HL-60/S4 treated with phorbol 12-myristate 13-acetate at 8.2 ng/mL for 4 days and 3 days (cell line): ENCODE measurements around the gene PFDN1.
"Not testable (repeated sequence)": the region's sequence is repeated elsewhere in the genome, so short reads cannot be mapped to it uniquely, and the experiment has no call there.

Source experiments
- in situ Hi-C: fragments of 300-500 bp; cut with MboI; formaldehyde crosslinking; loops from 2 replicates; pipeline ENCODE4 v1.15.0; 2022; ENCODE audit warnings: low sequenced_read_pairs

PFDN1 gene

DNA sequence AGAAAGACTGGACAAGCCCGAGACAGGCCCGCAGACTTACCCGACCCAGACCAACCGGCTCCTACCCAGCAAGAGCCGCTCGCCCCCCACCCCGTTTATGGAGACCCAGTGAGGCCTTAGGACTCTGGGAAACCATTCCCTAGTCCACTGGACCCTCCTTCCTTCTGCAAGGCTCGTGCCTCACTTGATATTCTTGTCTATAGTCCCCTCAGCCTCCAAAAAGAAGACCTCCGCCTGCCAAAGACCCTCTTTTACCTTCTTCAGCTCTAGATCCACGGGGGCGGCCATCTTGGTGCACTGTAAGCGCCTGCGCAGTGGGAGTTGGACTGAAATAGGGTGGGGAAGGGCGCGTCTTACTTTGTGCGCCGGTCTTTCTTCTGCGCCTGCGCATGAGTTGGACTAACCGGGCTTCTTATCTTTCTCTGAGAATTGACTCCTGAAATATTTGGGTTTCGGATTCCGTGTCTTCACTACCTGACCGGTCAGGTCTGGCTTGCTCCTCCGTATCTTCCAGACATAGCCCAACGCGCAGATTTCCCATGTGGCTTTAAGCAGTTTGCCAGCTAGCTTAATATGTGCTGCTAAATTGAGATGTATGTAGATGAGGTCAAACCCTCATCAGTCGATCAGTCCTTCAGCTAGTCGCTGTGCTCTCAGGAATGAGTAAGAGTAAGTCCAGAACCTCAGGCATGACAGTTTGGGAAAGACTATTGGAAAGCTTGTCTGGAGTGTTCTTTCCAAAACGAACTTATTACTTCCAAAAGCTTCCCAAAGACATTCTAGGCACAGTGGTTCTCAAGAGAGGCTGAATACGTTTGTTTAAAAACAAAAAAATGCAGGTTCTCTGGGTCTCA, at the start of gene PFDN1:
Gene PFDN1, minus strand, starts transcription at position 316 of the 854 bp plus-strand sequence. Its CDS starts 28 bp downstream, at position 288.
- in situ Hi-C loops = no loop called here

DNA sequence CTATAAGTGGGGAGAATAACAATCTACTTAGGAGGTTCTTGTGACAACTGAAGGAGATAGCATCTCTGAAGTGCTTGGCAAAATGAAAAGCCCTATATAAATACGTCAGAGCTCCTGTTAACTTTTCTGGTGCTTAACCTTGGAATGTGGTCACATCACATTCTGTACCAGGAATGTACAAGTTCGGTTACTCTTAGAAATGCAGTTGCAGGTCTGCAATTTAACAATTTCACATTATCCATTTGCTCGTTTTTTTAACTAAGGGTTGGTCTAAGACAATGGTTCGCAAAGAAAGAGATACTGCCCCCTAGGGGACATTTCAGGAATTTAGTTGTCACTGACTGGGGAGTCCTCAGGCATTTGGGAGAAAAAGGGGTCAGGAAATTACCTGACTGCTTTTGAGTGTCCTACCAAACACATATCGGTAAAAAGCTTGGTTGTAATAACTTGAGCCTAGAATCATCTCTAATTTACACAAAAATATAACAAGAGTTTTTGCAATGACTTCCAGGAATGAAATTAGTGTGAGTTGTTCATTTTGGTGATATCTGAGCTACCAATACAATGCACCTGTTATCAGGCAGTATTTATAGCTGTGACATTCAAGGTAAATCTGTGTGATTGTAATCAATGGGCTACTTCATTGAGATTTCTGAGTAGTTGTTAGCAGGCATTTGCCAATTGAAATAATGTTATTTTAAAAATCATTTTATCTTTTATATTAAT, 48.9 kb upstream of the PFDN1 start:
- in situ Hi-C loops = loop anchor here (5.0 to 25.0 kb wide), 2 partner anchors 109 to 361 kb away; partner anchors contain the start of gene ZMAT2

DNA sequence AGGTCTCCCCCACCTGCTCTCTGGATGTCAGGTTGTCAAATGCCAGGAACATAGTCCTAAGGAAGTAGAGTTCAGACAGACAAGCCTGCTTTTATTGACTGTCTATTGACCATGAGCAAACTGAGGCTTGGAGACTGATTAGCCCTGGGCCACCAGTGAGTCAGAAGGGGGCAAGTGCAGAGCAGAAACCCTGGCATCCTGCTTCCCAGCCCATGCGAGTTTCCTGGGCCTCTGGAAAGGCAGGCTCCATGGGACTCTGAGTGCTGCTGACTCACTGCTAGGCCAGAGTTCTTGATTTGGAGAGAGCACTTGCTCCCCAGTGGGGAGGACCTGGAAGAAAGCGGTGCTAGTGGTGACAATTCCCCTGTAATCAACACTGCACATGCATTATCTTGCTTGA, 46.3 kb upstream of the PFDN1 start:
- in situ Hi-C loops = no loop called here

GRCh38 chr5:140348104-140348503, 45.2 kb upstream of the PFDN1 start:
- in situ Hi-C loops = no loop called here

DNA sequence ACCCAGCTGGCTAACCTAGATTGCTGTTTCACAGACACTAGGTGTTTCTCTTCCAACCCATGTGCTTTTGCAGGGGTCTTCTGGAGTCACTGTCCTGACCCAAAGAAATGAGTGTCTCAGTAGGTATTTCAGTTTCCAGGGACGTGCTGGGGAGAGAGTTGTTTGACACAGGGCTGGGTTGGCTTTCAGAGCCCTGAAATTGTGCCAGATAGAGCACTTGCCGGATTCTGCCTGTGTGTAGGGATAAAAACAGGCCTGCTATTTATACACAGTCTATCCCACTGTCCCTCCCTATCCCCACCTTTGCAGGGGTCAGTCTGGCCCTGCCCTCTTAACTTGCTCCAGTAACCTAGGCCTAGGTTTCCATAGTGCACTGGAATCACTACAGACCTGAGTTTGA, 44.5 kb upstream of the PFDN1 start:
- in situ Hi-C loops = no loop called here

DNA sequence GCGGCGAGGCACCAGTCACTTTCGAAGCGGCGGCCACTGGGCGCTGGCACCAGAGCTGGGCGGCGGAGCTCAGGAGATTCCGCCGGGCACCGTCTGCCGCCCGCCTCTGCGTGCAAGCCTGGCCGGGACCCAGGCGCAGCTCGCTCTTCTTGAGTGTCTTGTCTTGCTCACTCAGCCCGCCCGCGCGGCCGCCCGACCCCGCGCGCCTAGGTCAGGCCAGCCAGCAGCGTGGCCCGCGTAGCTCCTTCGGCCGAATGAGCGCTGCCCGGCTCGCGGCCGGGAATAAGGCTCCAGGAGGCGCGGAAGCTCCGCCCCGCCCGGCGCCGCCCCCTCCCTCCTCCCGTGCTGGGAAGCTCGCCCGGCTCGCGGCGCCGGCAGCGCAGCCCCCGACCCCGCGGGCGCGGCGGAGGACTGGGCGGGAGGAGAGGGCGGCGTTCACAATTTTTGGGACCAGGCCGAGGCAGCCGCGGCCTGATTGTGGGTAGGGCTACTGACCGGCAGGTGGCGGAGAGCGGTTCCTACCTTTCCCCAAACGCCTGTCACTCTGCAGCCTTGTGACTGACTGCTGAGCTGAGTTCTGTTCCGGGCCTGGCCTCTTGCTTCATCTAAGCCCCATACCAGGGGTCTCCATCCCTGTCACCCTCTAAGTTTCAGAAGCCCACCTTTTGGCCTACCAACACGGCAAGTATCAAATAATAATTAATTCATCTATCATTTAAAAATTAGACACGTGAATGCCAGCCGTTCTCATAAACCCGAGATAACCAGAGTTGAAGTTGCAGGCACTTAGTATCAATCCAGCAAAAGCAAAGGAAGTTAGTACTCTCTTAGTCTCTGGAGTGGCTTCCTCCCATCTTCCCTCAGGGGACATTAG, 43.7 kb upstream of the PFDN1 start, which contains the start of gene HBEGF:
Gene HBEGF, minus strand, starts transcription at position 256 of the 874 bp plus-strand sequence. CDS start 275 bp downstream, outside the sequence.
- in situ Hi-C loops = no loop called here

DNA sequence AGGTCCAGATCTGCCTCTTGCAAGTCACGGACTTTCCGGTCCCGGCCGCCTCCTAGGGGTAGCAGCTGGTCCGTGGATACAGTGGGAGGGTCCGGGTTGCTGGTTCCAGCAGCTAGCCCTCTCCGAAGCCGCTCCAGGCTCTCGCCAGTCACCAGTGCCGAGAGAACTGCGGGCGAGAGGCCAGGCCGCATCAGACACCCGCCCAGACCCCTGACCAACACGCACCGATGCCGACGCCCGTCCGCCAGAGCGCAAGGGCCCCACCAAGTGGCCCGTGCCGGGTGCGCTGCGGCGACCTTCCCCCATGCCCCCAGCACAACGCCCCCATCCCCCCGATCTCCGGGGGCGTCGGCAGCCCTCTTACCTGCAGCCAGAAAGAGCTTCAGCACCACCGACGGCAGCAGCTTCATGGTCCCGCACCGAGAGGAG, 43.0 kb upstream of the PFDN1 start:
- in situ Hi-C loops = no loop called here

DNA sequence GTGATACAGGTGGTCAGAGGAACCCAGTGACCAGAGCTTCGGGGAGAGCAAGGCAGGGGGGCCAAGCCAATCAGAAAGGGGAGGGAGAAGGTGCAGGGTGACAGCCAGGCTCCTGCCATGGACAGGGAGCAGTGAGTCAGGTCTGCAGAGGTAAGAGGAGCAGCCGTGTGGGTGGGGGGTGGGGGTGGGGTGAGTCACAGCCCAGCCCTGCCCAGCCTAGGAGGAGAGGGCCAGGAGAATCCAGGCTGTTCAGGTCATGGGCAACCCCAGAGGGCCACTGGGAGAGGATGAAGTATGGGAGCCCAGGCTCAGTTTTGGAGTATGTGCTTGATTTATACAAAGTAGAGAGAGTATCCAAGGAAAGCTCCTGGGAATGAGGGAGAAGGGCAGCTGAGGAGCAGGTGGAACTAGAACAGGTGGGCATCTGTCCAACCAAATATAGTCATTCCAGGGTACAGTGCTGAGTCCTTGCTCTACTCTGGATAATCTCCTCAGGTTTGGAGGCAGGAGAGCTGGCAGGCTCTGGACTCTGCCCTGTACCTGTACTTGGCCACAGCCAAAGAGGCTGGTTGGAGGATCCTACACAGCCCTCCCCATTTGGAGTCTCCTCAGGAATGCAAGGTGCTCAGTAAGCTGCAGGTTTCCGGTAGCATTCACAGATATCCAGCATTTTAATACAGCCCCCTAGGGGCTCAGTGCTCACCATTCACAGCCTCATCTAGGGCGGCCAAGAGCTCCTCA, 42.0 kb upstream of the PFDN1 start:
- in situ Hi-C loops = no loop called here

- in situ Hi-C loops = not testable (repeated sequence)
These were observed 40.9 kb upstream of the PFDN1 start for GRCh38 chr5:140343849-140344248.

DNA sequence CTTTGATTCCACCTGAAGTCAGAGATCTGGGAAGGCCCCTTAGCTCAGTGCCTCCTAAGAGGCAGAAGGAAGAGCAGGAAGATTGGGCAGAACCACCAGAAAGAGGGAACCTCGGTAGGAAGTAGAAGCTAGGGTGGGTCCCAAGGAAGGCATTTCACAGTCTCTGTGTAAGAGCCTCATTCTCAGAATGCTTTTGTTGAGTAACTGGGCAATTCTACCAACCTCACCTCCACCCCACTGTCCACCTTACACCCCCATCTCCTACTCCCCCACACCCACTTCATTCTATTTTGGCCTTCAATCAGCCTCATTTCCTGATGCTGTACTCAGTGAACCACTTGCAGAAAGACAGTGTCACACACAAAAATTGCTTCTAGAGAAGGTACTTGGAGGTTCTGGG, 40.0 kb upstream of the PFDN1 start:
- in situ Hi-C loops = no loop called here

GRCh38 chr5:140342287-140342686, 39.4 kb upstream of the PFDN1 start:
- in situ Hi-C loops = no loop called here

- in situ Hi-C loops = no loop called here
These were observed 38.7 kb upstream of the PFDN1 start for GRCh38 chr5:140341591-140341990.

- in situ Hi-C loops = no loop called here
These were observed 37.8 kb upstream of the PFDN1 start for GRCh38 chr5:140340605-140341121.

- in situ Hi-C loops = no loop called here
These were observed 36.7 kb upstream of the PFDN1 start for GRCh38 chr5:140339636-140340035.

- in situ Hi-C loops = no loop called here
These were observed 36.0 kb upstream of the PFDN1 start for GRCh38 chr5:140338908-140339307.

GRCh38 chr5:140338336-140338735, 35.4 kb upstream of the PFDN1 start:
- in situ Hi-C loops = no loop called here

GRCh38 chr5:140337880-140338279, 35.0 kb upstream of the PFDN1 start:
- in situ Hi-C loops = no loop called here

DNA sequence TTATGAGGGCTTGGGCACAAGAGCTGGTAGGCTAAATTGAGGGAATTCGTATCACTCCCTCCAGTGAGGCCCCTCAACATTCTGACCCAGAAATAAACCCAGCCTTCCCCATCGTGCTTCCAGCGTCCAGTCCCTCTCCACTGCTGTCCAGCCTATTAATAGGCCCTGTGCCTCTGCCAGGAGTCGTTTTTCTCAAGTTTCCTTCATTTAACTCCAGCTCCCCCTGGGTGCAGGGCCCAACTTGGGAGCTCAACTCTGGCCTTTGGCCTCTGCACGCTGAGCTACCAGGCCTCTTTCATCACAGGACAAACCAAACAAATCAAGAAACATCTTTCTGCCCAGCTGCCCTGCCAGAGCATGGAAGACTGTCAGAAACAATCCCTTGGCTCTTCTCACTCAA, 33.5 kb upstream of the PFDN1 start:
- in situ Hi-C loops = no loop called here

DNA sequence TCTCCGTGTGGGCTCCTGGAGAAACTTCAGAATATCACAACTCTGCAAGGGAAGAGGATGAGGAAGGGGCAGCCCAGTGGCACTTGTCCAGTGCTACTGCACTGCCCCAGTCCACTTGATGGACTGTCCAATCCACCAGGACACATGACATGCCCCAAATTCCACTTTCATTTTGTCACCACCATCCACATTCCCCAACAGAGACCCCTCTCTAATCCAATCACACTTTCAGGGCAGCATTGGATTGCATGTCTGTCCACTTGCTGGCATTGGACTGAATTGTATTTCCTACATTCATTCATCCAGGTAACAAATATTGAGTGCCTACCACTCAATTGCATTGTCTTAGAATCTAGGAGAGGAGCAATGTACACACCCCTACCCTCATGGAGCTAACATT, 28.7 kb upstream of the PFDN1 start:
- in situ Hi-C loops = no loop called here
